Adrenal gland (tissue), 5 donors: ENCODE measurements around the gene HOXC6.

Experiments used
- CTCF ChIP-seq, 6 experiments: fragments of 450-650 bp in 4 of 6; fragments of 200-600 bp in 2 of 6; sonication (generic) in 1 of 6; IDR thresholded peaks; 1 replicate in 5 of 6; 2 replicates in 1 of 6; pipeline versions ENCODE4 v1.5.1 to v1.8.0; 2016 to 2021; ENCODE audit warnings: antibody characterized with exemption in 6 of 6, mild to moderate bottlenecking in 2 of 6, moderate library complexity in 1 of 6
- POLR2A ChIP-seq, 2 donors: fragments of 450-650 bp; IDR thresholded peaks; one replicate each; pipeline ENCODE4 v1.6.1; 2017; ENCODE audit warnings: antibody characterized with exemption in 2 of 2, mild to moderate bottlenecking in 2 of 2, moderate library complexity in 1 of 2
- donor health status: DM: no; HTN: no; CAD: no.

GRCh38 chr12:54005853-54006558 lies 22.2 kb upstream of the HOXC6 start:
- peak; percentile 86 to 97 (median 96) for TF ChIP-seq CTCF (IDR thresholded peaks at IDR 0.05)
- no peak for TF ChIP-seq POLR2A (IDR thresholded peaks at IDR 0.05)
